ELF-1 (cell line): Measurements from ENCODE around the gene FAM98B.
A peak's percentile ranks its signal among the peaks of the same experiment; 100 is the strongest.

Experiments
- DNase-seq: peaks from one replicate; pipeline ENCODE4 v3.0.0-alpha.2; 2016; ENCODE audit warnings: low read depth, low spot score

Gene FAM98B

DNA sequence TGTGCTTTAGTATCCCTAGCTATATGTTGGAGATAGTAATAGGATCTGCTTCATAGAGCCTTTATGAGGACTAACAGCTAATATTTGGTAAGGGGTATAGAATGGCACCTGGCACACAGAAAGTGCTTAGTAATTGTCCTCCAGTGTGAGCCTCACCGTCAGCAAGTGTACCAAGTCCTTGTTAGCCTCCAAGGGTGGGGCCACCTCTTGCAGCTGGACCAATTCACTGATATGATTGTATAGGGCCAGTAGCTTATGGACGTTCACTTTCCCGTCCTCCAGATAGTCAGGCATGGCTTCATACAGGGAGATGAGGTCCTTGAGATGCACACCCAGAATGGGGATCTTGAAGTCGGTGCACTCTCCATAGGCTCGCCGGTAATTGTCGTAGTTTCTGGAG, 53.6 kb downstream of the FAM98B start:
- DNase-seq = no peak

DNA sequence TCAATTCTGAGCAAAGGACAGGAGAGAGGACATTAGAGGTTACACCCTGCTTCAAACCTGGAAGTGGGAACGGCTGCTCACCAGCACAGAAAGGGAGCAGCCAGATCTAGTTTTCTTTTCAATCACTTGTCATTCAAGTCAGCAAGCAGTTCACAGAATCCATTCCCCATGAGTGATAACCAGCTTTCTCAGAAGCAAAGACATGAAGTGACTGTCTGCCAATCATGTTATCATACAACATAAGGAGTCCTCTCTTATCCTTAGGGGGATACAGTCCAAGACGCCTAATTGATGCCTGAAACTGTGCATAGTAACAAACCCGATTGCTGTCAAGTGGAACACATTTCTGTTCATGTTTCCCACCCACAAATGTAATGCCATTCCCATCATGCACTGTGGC, 54.7 kb downstream of the FAM98B start:
- DNase-seq = no peak

DNA sequence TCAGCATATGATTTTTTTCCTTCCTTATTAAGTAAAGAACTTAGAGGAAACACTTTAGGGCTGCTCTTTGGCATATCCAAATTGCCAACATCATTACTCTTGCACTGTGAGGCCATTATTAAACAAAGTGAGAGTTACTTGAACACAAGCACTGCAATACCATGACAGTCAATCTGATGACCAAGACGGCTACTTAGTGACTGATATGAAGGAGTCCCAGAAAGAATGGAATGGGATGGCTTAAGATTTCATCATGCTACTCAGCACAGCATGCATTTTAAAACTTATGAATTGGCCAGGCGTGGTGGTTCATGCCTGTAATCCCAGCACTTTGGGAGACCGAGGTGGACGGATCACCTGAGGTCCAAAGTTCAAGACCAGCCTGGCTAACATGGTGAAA, 55.2 kb downstream of the FAM98B start:
- DNase-seq = no peak

DNA sequence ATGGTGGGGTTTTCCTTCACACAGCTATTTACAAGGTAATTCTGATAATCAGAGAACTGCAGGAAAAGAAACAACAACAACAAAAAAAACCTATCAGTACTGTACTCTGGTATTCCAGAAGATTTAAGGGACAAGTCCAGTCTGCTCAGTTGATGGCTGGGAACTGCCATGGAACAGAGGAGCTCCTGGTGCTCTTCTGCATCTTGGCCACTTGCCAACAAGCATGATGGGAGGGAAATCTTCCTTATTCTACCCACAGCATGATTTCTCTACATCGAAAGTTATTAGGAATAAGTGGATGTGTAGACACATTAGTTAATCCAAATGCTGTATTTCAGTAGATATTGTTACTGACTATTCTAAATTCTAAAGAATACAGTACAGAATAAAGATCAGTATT, 59.0 kb downstream of the FAM98B start:
- DNase-seq = no peak

DNA sequence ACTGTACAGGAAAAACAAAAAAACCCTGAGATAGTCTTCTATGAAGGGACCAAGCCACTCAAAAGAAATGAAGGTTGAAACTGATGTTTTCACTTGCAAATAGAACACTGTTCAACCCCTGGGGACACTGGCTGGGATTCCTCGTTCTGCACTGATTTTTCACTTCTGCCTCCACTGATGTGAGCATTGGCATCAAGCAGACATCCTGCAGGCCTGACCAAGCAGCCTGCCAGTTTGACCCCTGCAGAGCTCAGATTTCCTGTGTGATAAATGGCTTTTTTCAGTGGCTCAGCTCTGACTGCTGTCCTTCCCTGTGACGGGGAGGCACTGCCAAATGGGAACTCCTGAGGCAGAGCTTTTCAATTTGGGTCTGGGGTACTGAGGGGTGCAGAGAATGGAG, 60.7 kb downstream of the FAM98B start:
- DNase-seq = peak; percentile 8

DNA sequence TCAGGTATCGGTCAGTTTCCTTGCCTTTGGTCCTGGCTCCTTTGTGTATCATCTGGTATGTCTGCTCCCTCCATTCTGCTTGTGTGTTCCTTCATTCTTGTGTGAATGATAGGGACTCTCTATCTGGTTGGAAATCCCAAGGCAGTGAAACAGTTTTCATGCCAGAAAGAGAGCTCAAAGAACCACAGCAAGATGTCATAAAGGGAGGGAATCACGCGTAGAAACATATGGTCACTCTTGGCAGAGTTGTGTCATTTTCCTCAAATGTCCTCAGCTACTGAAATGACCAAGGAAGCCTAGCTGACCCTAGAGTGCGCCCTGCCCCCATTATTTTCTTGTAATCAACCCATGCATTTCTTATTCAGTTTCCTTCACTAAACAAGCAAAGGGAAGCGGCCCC, 62.7 kb downstream of the FAM98B start:
- DNase-seq = no peak

DNA sequence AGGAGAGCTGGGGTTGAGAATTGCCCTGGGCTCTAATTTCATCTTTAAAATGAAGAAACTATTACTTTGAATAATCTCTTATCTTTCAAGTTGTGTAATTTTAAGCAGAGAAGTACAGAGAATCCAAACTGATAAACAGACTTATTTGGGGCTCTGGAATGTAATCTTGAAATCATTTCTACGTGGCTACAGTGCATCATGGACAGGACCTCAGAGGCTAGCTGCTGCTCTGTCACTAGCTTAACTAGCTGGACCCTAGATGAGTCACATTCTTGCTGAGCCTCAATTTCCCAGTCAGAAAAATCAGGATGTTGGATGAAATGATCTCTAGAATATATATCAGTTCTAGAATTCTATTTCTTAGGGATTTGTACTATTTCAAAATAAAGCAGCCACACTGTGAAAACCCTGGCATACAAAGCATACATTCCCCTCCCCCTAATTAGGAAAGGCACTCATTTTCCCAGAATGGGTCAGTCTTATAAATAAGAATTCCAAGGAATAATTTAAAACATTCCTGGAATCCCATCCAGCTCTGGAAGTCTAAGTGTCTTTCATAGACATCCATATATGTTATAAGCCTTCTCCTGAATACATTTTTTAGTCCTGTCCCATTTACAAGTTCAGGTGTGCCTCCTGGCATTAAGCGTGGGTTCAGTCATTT, 63.5 kb downstream of the FAM98B start:
- DNase-seq = no peak

DNA sequence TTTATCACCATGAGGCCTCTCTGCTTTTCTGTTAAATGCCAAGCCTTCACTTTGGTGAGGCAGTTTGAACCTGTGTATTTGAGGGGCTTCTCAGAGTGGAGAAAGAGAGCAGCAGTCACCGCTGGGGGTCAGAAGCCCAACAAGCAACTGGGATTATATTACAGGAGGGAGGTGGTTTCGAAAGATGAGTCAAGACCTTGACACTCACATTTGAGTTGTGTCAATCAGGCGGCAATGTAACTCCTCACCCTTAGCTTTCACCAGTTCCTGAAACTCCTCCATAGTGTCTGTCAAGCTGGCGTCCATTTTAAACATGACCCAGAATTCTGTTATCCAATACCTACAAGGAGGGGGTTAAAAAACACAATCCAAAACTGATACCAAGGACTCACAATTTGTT, 64.2 kb downstream of the FAM98B start:
- peak; percentile 9 for DNase-seq

DNA sequence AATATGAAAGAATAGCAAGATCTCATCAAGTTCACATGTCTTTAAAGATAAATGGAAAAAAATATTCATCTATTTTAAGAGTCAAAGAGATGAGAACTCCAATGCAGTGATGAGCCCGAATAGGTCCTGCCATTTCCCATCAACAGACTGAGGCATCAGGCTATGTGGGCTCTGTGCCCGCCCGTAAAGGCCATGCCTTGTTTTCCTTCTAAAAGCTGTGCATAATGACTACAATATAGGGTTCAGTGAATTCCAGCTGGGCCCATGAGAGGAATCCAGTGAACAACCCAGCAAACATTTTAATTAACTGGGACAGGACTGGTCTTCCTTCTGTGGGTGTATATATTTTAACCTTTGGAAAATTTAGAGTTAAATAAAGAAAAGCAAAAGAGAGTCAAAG, 66.1 kb downstream of the FAM98B start:
- no peak for DNase-seq

DNA sequence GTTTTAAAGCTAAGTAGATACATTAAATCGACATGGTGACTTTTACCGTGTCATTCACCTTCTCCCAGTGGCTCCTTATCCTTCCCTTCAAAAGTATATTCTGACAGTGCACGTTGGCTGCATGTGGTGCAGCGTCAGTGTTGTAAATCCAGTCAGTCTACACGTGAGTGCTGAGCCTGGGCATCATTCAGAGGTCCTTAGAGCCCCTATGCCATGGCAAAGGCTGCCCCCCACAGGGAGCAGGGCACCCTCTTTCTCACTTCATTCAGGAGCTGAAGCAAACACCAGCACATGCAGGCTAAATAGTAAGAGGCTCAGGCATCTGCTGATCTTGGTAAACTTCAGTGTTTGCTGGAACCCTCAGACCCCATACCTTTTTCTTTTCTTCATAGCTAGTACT, 67.4 kb downstream of the FAM98B start:
- no peak for DNase-seq

DNA sequence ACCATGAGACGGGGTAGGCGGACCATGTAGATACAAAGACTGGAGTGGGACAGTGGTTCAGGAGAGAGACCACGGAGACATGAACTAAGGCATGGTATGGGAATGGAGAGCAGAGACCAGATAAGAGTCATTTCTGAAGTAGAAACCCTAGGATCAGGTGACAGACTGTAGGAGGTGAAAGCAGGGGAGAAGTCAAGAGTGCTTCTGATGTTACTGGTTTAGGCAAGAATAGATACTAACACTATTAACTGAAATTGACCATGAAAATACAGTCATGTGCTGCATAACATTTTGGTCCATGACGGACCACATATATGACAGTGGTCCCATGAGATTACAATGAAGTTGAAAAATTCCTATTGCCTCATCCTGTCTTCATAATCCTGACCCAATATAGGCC, 69.0 kb downstream of the FAM98B start:
- DNase-seq = no peak

DNA sequence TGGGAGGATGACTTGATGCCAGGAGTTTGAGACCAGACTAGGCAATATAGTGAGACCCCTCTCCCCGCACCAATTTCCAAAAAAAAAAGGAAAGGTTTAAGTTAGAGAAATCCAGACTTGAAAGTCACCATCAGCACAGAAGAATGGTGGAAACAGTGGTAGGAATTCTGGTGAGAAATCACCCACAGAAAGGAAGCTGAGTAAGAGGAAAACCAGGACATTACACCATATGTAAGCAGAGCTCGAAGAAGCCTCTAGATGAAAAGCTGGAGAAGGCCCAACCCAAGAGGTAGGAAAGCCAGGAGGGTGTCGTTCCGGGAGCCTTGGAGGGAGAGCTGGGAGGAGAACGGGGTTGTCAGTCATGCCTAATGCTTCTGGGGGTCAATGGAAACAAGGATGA, 70.2 kb downstream of the FAM98B start:
- DNase-seq = no peak

DNA sequence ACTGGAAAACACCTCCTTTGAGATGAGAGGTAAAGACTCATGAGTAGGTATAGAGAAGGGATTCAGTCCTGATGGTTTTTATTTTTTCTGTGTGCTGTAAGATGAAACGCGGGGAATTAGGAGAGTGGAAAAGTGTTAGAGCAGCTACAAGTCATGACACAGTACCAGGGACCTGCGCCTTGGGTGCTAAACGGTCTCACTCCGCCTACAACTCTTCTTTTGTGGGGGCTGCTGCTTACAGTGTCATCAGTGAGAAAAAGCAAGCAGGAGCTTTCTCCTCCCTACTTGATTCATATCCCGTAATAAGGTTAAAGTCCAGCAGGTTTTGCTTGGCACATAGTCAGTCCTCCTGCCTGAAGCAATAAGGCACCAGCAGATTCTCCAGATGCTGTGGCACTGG, 71.6 kb downstream of the FAM98B start:
- DNase-seq = no peak

DNA sequence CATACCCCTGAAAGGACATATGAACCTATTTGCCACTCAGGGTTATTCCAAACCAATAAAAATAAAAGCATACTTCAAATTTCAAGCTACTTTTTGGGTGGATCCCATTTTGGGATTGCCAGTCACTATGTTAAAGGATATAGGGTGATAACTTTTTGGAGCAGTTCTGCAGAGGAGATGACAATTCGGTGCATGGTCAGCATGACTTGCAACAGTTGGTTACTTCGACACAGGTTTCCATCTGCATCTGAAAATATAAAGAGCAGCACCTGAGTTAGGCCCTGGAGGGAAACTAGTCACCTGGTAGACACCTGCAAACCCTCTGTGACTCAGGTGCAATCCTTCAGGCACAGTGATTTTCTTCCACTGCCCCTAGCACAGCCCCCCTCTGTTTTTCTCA, 72.2 kb downstream of the FAM98B start:
- no peak for DNase-seq

DNA sequence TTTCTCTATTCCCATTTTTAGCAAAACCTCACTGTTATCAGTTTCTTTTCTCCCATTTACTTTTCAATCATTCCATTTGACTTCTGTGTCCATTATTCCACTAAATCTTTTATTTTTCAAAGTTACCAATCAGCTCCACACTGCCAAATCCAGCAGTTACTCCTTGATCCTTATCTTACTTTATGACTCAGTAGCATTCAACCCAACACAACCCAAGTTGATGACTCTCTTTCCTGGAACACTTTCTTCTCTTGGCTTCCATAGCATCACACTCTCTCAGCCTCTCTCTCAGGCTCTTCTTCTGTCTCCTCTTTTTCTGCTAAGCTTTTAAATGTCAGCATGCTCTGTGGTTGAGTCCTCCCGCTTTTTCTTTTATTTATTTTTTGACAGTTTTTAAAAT, 74.4 kb downstream of the FAM98B start:
- DNase-seq = no peak

DNA sequence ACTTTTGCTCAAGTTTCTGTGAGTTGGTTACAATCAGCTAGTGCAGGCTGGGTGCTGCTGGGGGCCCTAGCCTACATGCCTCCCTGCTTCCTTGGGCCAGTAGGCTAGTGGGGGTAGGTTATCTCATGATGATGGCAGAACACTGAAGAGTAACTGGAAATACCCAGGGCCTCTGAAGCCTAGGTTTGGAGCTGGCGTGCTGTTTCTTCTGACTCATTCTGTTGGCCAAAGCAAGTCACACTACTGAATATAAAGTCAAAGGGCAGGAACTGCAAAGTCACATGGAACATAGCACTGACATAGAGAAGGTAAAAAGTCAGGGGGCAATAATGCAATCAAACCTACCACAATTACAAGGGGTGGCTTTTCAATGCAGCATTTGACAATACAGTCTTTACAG, 76.2 kb downstream of the FAM98B start:
- DNase-seq = no peak

DNA sequence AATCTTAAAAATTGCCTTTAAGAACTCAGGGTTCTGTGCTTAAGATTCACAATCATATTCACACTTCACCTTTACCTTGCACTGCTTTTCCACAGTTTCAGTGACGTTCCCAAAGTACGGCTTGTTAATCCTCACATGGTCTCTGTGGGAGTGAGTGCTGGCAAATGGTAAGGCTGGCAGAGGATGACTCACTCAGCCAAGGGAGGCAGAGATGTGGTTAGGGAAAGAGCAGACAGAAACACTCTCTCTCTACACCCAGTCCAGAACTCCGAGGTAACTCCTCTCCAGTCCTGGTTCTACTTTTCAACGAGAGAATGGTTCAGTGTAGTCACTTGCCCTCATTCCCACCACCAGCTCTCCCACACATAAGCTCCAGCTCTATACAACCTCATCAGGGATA, 77.6 kb downstream of the FAM98B start:
- no peak for DNase-seq

DNA sequence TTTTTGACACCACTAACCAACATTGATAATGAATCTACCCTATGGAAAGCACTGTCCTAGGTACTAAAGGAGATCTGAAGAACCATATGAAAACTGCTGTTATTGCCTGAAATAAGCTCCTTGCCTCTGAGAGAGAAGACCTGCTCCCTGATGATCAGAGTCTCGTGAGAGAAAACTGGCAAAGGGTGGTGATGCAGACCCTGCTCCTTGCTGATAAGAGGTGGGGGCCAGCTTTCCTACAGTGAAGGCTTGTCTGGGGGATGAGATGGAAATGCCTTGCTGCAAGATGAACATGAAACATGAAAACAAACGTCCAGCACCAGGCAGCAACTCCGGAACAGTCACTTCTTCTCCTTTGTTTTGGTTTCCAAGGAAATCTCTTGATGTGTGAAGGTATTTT, 78.8 kb downstream of the FAM98B start:
- no peak for DNase-seq

DNA sequence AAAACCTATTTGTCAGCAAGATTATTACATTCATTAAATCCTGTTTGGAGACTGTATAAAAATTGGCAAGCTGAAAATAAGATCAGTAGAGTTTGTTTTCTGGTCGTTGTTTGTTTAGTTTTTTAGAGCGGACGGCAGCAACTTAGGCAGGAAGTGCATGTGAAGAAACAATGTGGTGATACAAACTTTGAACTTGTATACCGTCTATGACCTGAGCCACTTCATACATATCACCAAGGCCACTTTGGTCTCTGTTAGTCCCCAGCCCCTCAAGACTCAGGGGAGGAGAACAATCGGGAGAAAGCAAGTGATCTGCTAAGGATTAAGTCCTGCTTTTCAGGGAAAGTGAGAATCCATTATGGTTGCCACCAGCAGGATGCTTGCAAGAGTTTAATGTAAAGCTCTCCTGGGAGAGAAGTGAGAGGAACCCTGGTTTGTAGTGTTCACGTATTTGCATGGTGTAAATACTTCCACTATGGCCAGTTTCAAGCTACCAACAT, 79.5 kb downstream of the FAM98B start:
- no peak for DNase-seq

DNA sequence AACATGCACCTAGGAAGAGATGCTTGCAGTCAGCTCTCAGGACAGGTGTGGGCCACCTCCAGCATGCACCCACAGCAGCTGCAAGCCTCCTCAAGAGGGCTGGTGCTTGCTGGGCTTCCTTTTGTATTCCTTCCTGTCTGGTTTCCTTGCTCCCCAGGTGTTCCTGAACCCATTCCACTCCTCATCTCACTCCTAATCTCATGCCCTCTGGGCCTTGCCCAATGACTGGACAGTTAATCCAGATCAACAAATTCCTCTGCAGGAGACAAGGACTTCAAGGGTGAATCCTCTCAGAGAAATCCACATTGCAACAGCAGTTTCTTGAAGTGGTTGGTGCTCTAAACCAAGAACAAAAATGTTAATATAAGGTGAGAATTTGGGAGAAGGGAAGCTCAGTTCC, 80.0 kb downstream of the FAM98B start:
- no peak for DNase-seq

DNA sequence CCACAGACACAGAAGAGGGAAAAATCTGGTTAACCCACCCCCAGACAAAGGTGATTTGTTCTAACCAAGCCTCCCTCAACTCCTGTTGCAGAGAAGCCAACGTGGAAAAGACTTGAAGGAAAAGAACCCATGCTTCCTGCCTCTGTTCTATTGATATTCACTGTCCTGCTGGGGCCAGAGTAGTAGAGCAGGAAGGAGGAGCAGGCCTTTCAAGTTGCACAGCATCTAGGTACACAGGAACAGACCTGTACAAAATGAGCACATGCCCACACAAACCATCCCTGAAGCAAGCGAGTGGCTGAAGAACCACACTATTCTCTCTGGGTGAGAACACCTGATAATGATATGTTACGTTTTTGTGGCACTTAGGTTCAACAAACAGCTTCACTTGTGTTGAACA, 80.8 kb downstream of the FAM98B start:
- no peak for DNase-seq

DNA sequence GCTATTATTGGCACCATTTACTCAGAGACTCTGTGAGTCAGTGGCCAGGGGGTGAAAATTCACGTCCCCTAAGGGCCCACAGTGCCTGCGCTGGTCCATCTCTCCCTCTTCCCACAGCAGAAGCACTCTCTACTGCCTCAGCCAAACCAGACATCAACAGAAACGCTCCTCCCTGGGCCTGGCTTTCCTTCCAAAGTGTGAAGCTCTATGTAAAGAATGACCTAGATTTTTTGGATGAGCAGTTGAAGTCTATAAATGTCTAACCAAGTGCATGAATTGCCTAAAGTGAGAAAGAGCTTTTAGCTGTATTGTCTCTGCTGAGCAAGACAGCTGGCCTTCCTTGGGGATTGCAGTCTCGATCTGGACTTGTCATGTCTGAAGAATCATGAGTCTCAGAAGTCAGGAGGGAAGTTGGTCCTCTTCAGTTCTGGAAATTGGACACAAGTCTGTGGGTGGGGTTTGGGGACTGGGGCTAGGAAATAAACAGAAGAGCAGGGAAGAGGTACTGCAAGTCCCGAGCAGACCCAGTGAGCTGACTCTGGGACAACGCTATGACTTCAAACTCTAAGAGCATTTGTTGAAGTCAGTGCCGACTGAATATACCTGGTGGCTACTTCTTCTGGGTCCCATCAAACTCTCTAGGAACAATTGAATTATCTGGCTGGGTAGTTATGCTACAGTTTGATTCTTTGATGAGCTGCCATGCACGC, 81.7 kb downstream of the FAM98B start:
- no peak for DNase-seq

DNA sequence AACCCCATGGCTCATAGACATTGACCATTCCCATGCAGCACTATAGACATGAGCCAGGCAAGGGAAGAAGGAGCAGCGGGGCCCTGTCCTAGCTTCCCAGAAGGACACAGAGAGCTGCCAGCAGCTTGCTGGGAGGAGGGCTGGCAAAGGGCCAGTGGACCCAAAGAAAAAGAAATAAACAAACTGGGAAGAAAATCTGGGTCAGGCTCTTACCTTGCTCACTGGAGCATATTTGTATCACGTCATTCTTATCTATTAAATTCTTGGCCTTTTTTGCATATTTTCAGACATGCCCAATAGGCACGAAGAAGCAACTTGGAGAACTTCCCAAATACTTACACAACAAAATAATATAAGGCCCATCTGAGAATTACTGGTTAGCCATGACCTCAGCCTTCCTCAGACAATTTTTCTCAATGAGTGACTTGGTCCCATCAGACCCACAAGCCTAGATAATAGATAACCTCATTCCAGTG, 82.3 kb downstream of the FAM98B start:
- DNase-seq = no peak
